BJ (cell line): ENCODE measurements around the gene DLX1. TPM values are rescaled to one million over a fixed set of nuclear protein-coding genes. Genes with fewer than 3 reads are reported as not detected.
A peak's percentile ranks its signal among the peaks of the same experiment; 100 is the strongest.

Experiments used
- CTCF ChIA-PET: fragments of 350-600 bp; formaldehyde crosslinking; extraction: SDS; loops from one replicate; lab custom pipeline; 2021; ENCODE audit warnings: antibody characterized with exemption, inconsistent platforms; lab: Yijun Ruan, JAX
- POLR2A ChIA-PET: fragments of 300-600 bp; sonication (Branson Sonifier 250); formaldehyde crosslinking; extraction: SDS; loops from one replicate; lab custom pipeline; 2021; ENCODE audit warnings: antibody characterized with exemption; lab: Charles Lee
- DNase-seq: peaks from one replicate; pipeline ENCODE4 v3.0.0-alpha.2; 2011; ENCODE audit warnings: low read depth
- H3K27me3 ChIP-seq: 2 replicates; pipeline ENCODE4 v1.6.0; 2011; ENCODE audit warnings: low read length; ENCODE audit not compliant: control insufficient read depth, insufficient read depth
- H3K36me3 ChIP-seq: 2 replicates; pipeline ENCODE4 v1.5.1; 2011; ENCODE audit warnings: low read length; ENCODE audit not compliant: control insufficient read depth, insufficient read depth
- H3K4me3 ChIP-seq: 2 replicates; pipeline ENCODE4 v1.5.1; 2011; ENCODE audit warnings: low read depth, mild to moderate bottlenecking, control low read depth, low read length
- polyA plus RNA-seq: library from polyadenylated mRNA; depleted of rRNA; stranded (reverse); fragments of >200 nt; gene quantifications from 2 replicates; pipeline ENCODE4 v1.2.3, GENCODE V29; 2011
- TF ChIP-seq, protein P1 (sequence below): IDR thresholded peaks from 2 replicates; pipeline ENCODE4 v1.5.1; 2011; ENCODE audit warnings: low read depth, mild to moderate bottlenecking, control low read depth, inconsistent platforms, low read length, moderate library complexity; ENCODE audit not compliant: insufficient read depth

DLX1 gene
- polyA plus RNA-seq, 1 experiment: 1.4 TPM

DNA sequence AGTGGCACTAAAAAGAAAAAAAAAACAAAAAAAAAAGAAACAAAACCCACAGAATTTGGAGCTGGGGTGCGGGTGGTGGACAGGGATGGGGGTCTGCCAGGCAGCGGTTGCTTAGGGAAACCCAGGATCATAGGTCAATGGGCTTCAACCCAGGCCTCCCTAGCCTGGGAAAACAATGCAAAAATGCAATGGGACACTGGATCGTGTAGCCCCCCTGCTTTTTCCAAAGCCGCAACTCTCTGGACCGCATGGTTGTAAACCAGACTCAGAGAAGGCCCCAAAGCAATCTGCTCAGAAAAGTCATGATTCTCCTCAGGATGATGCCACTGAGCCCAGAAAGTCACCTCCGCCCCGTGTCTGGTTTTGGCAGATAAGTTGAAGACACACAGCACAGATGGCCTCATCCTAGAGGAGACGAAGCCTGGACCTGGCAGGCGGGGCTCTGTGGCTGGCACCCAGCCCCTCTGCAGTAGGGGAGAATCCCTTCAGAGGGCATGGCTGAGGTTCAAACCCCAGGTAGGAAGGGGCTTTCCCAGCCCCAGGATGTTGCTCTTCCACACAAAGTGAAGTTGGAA, 12.3 kb downstream of the DLX1 start:
- no peak for DNase-seq
- Histone ChIP-seq H3K4me3 (no peak overlapping the region), H3K36me3 (no peaks in the 10 kb centered on the region), H3K27me3 (peaks cover 9% of the 10 kb centered on the region)
- POLR2A ChIA-PET: no interaction called here
- CTCF ChIA-PET: no interaction called here
- TF ChIP-seq, protein P1, sequence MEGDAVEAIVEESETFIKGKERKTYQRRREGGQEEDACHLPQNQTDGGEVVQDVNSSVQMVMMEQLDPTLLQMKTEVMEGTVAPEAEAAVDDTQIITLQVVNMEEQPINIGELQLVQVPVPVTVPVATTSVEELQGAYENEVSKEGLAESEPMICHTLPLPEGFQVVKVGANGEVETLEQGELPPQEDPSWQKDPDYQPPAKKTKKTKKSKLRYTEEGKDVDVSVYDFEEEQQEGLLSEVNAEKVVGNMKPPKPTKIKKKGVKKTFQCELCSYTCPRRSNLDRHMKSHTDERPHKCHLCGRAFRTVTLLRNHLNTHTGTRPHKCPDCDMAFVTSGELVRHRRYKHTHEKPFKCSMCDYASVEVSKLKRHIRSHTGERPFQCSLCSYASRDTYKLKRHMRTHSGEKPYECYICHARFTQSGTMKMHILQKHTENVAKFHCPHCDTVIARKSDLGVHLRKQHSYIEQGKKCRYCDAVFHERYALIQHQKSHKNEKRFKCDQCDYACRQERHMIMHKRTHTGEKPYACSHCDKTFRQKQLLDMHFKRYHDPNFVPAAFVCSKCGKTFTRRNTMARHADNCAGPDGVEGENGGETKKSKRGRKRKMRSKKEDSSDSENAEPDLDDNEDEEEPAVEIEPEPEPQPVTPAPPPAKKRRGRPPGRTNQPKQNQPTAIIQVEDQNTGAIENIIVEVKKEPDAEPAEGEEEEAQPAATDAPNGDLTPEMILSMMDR: no peak

DNA sequence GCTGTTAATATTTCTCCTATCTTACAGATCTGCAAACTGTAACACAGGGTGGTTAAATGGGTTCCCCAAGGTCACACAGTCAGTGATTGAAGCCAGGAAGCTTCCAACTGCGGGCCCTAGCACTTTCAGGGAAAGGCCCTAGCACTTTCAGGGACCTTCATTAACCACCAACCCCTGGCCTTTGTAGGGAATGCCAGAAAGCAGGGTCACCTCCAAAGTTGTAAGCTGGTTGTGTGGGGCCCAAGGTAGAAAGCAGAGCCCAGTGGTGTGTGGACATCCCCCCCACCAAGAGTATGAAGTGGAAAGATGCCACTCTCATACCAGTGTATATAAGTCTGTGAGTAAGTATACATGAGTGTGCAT, 13.0 kb downstream of the DLX1 start:
- peaks cover 5% of the 10 kb centered on the region; the same call in 1 of the 2 replicates for H3K27me3 ChIP-seq
- no peaks in the 10 kb centered on the region for H3K36me3 ChIP-seq
- CTCF ChIA-PET: interaction anchor here (1.1 to 2.2 kb wide), 3 partner anchors 28 to 286 kb away, joined by 3 to 7 read pairs (median 3); no protein-coding TSS in a partner anchor
- no peak overlapping the region for H3K4me3 ChIP-seq
- no peak for DNase-seq
- TF ChIP-seq, protein P1: no peak
- POLR2A ChIA-PET: no interaction called here

DNA sequence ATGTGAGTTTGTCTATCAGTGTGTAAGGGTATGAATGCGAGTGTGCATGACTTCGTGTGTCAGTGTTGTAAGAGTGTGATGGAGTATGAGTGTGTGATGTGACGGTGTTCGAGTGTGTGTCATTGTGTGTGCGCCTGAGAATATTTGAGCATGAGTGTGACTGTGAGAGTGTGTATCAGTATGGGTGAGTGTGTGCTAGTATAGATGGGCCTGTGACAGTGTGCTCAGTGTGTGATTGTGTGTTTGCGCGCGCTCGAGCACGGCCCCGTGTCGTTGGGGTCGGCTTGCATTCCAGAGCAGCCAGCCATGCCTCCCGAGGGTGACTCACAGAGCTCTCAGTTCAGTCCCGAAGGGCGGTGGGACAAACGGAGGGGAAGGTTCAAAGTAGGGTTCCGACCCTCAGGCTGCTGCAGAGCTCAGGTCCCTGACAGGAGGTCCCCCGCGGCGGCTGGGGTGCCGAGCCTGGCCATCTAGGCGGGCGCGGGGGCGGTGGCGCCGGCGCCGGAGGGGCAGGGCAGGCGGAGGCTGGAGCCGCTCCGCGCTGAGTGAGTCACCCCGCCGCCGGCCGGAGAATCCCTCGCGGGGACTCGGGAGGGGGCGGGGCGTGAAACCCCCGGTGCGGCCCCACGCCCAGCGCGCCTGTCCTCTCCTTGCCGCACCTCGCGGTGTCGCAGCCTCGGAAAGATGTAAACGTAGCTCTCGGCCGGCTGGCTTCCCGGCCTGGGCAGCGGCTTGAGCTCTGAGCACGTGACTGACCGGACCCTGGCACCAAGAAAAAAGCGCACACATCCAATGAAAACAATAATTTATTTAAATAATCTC, 13.6 kb downstream of the DLX1 start:
- TF ChIP-seq, protein P1: no peak
- no peaks in the 10 kb centered on the region for H3K36me3 ChIP-seq
- H3K4me3 ChIP-seq: peak overlapping the region; percentile 42
- POLR2A ChIA-PET: no interaction called here
- DNase-seq: no peak
- CTCF ChIA-PET: interaction anchor here (1.1 to 2.2 kb wide), 3 partner anchors 28 to 287 kb away, joined by 3 to 7 read pairs (median 3); no protein-coding TSS in a partner anchor
- H3K27me3 ChIP-seq: 0 out of 2 replicates have a peak, but pooled peaks cover 3% of the 10 kb centered on the region

DNA sequence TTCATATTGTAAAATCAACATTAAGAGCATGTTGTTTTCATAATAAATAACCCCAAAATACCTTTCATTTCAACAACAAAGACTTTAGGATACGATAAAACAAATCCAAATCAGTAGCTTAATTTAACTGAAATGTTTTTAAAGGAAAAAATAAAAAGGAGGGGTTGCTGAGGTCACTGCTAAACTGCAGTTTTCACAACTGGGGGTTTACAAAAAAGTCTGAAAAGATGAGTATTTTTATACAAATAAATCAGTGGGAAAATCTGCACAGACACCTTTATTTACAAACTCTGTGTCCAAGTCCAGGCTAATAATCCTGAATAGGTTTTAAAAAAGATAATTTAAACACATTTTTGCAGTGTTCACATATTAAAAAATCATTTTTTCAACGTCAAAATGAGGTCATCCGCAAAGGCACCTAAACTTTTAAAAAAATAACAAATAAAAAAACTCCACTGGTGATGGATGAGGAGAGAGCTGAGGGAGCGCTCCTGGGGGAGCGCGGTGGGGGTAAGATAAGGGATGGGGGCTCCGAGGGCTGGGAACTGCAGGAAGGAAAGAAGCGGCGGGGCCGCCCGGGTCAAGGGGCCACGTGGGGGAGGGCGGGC, 14.3 kb downstream of the DLX1 start:
- TF ChIP-seq, protein P1: no peak
- POLR2A ChIA-PET: no interaction called here
- H3K27me3 ChIP-seq: 0 out of 2 replicates have a peak, but pooled peaks cover under 1% of the 10 kb centered on the region
- no peak for DNase-seq
- CTCF ChIA-PET: interaction anchor here (0.7 to 2.2 kb wide), 3 partner anchors 28 to 288 kb away, joined by 3 to 7 read pairs (median 3); no protein-coding TSS in a partner anchor
- H3K36me3 ChIP-seq: no peaks in the 10 kb centered on the region
- peak overlapping the region; percentile 42 for H3K4me3 ChIP-seq
